Heart left ventricle (tissue), 13 donors: ENCODE measurements around the gene TTLL5.

Experiments
- CTCF ChIP-seq, 12 donors: fragments of 200-600 bp; sonication (generic) in 4 of 12; IDR thresholded peaks; one replicate each; pipeline versions ENCODE4 v1.5.0 to v1.8.0; 2018 to 2022; ENCODE audit warnings: antibody characterized with exemption in 12 of 12, mild to moderate bottlenecking in 5 of 12
- POLR2A ChIP-seq, 2 donors: fragments of 450-650 bp; IDR thresholded peaks; one replicate each; pipeline ENCODE4 v1.6.1; 2017; ENCODE audit warnings: antibody characterized with exemption in 2 of 2, mild to moderate bottlenecking in 2 of 2, moderate library complexity in 2 of 2
- donor health status: ischemic (EF 13 %, LVEDD 7.1; RV severe dilation, severe dysfunction).
- donor health status: DM: no; HTN: yes; CAD: no.
- donor health status: DM: no; HTN: no; CAD: no.
- donor health status: ischemic (EF 25% LVEDD 6.9; RV normal size, moderate dysfunction).
- donor health status: ischemic (EF 25% LVEDD 5.7; RV mildly dilated, moderate dysfunction).
- donor health status: ischemic (EF 35%, LVEDD 5.7; RV mildly dilated, moderate dysfunction).
- donor health status: nonischemic (EF 11% LVEDD 7.7; RV severe dilation, severe dysfunction).
- donor health status: DM: yes; HTN: yes; CAD: no.
- donor health status: PGD.
- donor health status: ischemic (EF 29% LVEDD 5.4; RV normal size, mild dysfunction).
- donor health status: nonischemic (EF 23%, LVEDD 6.1; RV moderate dilation, normal function).

GRCh38 chr14:75979648-75980565 lies 318.9 kb downstream of the TTLL5 start:
- no peak for TF ChIP-seq CTCF (IDR thresholded peaks at IDR 0.05)
- TF ChIP-seq POLR2A (IDR thresholded peaks at IDR 0.05), result no peak
